NCI-H1417 treated with DMSO at 0.1 percent for 48 hours (cell line): Measurements from ENCODE around the gene PHOX2A.
"Not testable (repeated sequence)": the region's sequence is repeated elsewhere in the genome, so short reads cannot be mapped to it uniquely, and the experiment has no call there.

Experiments
- DNase-seq: peaks from one replicate; lab custom pipeline; 2025; lab: John Stamatoyannopoulos, UW

Gene PHOX2A

DNA sequence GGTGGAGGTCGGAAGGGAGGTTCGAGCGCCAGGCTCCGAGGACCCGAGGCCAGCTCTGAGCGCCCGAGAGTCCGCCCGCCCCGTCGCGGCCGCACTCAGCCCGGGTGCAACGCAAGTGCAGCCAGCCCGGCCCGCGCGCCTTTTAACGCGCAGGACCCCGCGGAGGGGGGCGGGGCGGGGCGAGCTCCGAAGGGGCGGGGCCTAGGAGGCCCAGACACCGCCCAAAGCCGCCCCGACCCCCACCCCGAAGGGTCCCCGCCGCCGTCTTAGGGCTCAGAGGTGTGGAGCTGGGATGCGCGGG, at the start of gene PHOX2A:
Gene PHOX2A, minus strand, starts transcription at position 117 of the 301 bp plus-strand sequence. CDS start 172 bp downstream, outside the sequence.
- no peak for DNase-seq

DNA sequence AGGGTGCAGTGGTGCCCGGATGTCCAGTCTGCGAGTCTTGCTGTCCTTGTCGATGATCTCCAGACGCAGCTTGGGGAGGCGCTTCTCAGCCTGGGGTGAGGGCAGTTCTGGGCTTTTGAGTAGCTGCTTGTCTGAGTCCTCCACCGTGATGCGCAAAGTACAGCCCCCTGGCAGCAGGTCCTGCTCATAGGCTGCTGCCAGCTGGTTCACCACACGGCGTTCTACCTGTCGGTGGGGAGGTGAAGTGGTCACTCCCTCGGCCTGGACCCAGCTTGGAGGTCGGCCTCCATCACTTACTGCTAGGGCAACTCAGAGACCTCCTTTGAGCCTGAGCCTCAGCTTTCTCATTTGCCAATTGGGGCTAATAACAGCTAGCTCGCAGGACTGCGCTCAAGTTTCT, 49.4 kb upstream of the PHOX2A start:
- no peak for DNase-seq

GRCh38 chr11:72292106-72292785, 48.3 kb upstream of the PHOX2A start:
- DNase-seq = no peak

DNA sequence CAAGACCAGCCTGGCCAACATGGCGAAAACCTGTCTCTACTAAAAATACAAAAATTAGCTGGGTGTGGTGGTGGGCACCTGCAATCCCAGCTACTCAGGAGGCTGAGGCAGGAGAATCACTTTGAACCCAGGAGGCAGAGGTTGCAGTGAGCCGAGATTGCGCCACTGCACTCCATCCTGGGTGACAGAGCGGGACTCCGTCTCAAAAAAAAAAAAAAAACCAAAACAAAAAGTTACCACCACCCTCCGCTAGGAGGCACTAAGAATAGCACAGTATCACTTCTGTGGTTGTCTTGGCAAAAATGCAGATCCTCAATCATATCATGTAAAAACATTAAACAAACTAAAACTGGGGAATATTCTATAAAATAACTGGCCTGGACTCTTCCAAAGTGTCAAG, 46.8 kb upstream of the PHOX2A start:
- not testable (repeated sequence) for DNase-seq

- no peak for DNase-seq
These were observed 43.3 kb upstream of the PHOX2A start for GRCh38 chr11:72287293-72287692.

DNA sequence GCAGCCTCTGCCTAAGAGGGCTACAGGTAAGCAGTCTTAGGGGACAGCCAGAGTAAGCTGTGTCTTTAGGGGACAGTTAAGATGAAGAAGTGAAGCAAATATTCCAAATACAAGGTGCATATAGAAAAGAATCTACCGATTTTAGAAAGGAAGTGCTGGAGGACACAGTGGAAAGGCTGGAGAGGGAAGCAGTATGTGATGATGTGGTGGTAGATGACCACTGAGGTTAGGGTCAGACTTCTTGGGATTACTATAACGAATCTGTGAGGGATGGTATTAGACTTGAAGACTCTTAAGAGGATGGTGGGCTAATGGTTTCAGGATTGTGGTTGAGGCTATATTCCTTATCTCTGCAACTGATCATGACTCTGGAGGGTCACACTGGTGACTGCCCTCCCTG, 40.0 kb upstream of the PHOX2A start:
- no peak for DNase-seq

DNA sequence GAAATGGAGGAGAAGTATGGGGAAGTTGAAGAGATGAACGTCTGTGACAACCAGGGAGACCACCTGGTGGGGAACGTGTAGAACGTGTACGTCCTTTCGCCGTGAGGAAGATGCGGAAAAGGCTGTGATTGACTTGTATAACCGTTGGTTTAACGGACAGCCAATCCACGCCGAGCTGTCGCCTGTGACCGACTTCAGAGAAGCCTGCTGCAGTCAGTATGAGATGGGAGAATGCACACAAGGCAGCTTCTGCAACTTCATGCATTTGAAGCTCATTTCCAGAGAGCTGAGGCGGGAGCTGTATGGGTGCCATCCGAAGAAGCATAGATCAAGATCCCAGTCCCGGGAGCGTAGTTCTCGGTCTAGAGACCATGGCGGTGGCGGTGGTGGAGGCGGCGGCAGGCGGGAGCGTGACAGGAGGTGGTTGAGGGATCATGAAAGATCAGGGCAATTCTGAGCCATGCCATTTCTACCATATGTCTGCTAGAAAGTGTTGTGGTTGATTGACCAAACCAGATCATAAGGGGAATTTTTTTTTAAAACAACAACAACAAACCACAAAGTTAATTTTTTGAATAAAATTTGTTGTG, 36.8 kb upstream of the PHOX2A start:
- no peak for DNase-seq

GRCh38 chr11:72280037-72280436, 36.1 kb upstream of the PHOX2A start:
- no peak for DNase-seq

GRCh38 chr11:72278905-72279304, 34.9 kb upstream of the PHOX2A start:
- no peak for DNase-seq

GRCh38 chr11:72274435-72274834, 30.5 kb upstream of the PHOX2A start:
- DNase-seq = no peak

DNA sequence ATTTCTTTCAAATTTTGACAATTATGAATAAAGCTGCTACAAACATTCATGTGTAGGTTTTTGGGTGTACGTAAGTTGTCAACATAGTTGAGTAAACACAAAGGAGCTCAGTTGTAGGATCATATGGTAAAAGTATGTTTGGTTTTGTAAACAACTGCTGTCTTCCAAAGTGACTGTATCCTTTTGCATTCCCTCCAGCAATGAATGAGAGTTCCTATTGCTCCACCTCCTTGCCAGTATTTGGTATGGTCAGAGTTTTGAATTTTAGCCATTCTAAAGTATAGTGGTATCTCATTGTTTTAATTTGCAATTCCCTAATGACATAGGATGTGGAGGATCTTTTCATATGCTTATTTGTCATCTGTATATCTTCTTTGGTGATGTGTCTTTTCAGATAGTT, 28.0 kb upstream of the PHOX2A start:
- no peak for DNase-seq

- DNase-seq = no peak
These were observed 24.1 kb upstream of the PHOX2A start for GRCh38 chr11:72267956-72268617.

DNA sequence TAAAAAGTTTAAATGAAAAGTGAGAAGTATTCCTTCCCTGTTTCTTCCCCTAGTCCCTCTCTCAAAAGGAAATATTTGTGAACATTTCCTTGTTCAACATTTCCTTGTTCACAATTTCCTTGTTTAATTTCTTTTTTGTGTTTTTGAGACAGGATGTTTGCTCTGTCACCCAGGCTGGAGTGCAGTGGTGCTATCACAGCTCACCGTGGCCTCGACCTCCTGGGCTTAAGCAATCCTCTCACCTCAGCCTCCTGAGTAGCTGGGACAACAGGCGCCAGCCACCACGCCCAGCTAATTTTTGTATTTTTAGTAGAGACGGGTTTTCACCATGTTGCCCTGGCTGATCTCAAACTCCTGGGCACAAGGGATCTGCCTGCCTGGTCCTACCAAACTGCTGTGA, 23.0 kb upstream of the PHOX2A start:
- not testable (repeated sequence) for DNase-seq

- no peak for DNase-seq
These were observed 22.0 kb upstream of the PHOX2A start for GRCh38 chr11:72265951-72266350.

- DNase-seq = no peak
These were observed 19.4 kb upstream of the PHOX2A start for GRCh38 chr11:72263361-72263760.

GRCh38 chr11:72260574-72260973, 16.6 kb upstream of the PHOX2A start:
- DNase-seq = no peak

DNA sequence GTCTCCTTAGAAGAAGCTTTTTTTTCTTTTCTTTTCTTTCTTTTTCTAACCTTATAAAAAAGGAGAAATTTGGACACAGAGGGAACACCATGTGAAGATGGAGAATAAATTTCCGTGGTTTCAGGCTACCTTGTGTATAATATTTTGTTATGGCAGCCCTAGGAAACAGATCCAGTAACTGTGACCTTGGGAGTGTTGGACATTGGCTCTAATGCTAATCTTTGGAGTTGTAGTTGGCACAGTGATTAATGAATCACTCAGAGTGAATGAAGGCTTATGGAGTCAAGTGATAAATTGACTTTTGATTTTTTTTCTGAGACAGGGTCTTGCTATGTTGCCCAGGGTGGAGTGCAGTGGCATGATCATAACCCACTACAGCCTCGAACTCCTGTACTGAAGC, 15.5 kb upstream of the PHOX2A start:
- DNase-seq = no peak

DNA sequence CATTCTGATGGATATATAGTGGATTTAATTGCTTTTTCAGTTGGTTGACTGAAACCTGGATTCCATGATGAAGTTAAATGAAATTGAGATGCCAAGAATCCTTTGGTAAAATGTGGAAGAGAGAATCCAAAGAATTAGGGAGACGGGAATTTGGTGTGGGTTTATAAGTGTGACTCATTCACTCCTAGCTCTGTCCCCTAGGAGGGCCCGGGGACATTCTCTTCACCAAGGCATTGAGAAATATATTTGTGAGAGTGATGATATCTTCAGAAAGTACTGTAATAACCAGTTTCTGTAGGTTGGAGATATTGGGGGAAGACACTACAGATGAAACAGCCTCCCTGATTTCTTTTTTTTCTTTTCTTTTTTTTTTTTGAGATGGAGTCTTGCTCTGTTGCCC, 13.6 kb upstream of the PHOX2A start:
- DNase-seq = no peak

- DNase-seq = no peak
These were observed 10.5 kb upstream of the PHOX2A start for GRCh38 chr11:72254299-72254993.

GRCh38 chr11:72253392-72253791, 9.4 kb upstream of the PHOX2A start:
- DNase-seq = no peak

DNA sequence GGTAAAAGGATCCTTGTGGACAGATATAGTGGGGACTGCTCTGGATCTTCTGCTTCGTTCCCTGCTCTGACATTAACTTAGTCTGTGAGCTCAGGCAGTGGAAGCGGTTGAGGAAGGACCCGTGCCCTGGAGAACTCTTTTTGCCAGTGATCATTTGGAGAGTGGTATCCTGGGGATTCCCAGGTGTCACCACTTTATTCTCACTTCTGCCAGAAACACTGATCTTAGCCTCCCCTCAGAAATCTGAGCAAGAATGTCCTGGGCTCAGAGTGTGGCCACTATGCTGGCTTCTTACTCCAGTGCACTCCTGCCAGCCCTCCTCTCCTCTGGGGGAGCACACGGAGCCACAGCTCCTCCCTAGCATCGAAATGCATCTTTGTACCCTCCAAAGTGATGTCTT, 7.6 kb upstream of the PHOX2A start:
- no peak for DNase-seq

GRCh38 chr11:72250661-72251464, 6.9 kb upstream of the PHOX2A start:
- DNase-seq = no peak
